Suprapubic skin (tissue), 4 donors: ENCODE results near the gene FARS2.

ENCODE experiments used
- EP300 ChIP-seq: sonication (generic); formaldehyde crosslinking; IDR thresholded peaks from one replicate; pipeline ENCODE4 v1.6.1; 2017; ENCODE audit warnings: antibody characterized with exemption
- POLR2A ChIP-seq, 2 donors: fragments of 450-650 bp; IDR thresholded peaks; one replicate each; pipeline ENCODE4 v1.6.1; 2017; ENCODE audit warnings: antibody characterized with exemption in 2 of 2, mild to moderate bottlenecking in 2 of 2, moderate library complexity in 2 of 2
- POLR2AphosphoS5 ChIP-seq, 3 donors: sonication (generic); formaldehyde crosslinking; IDR thresholded peaks; one replicate each; pipeline ENCODE4 v1.6.1; 2017; ENCODE audit warnings: antibody characterized with exemption in 3 of 3
- TF ChIP-seq, protein P1 (sequence below), 2 donors: fragments of 200-600 bp in 1 of 2; fragments of 450-650 bp in 1 of 2; sonication (generic) in 1 of 2; IDR thresholded peaks; one replicate each; pipeline ENCODE4 v1.5.1; 2016 to 2019; ENCODE audit warnings: antibody characterized with exemption in 2 of 2, mild to moderate bottlenecking in 1 of 2, moderate library complexity in 1 of 2

DNA sequence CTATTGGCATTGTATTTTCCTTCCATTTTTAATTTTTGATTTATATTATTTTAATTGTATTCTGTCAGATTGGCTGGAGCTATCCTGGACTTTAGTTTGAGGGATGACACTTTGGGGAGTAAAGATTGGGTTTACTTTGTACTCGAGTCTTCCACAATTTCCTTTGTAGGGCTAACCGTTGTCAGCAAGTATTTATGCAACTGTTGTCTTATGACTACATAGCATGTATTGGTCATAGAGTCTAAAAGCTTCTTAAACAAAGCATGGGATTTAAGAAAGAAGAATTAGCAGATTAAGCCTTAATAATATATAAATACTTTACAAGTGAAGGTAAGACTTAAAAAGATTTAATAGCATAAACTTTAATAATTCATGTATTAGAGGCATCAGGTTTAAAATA, 19.6 kb downstream of the FARS2 start:
- TF ChIP-seq POLR2A (IDR thresholded peaks at IDR 0.05) (no peak), EP300 (no peak), POLR2AphosphoS5 (IDR thresholded peaks at IDR 0.05) (no peak)
- TF ChIP-seq, protein P1, sequence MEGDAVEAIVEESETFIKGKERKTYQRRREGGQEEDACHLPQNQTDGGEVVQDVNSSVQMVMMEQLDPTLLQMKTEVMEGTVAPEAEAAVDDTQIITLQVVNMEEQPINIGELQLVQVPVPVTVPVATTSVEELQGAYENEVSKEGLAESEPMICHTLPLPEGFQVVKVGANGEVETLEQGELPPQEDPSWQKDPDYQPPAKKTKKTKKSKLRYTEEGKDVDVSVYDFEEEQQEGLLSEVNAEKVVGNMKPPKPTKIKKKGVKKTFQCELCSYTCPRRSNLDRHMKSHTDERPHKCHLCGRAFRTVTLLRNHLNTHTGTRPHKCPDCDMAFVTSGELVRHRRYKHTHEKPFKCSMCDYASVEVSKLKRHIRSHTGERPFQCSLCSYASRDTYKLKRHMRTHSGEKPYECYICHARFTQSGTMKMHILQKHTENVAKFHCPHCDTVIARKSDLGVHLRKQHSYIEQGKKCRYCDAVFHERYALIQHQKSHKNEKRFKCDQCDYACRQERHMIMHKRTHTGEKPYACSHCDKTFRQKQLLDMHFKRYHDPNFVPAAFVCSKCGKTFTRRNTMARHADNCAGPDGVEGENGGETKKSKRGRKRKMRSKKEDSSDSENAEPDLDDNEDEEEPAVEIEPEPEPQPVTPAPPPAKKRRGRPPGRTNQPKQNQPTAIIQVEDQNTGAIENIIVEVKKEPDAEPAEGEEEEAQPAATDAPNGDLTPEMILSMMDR (IDR thresholded peaks at IDR 0.05): no peak
